B cell (primary cell): ENCODE data around the gene C5.

Experiments
- EZH2 ChIP-seq: IDR thresholded peaks from 2 replicates; pipeline ENCODE4 v1.6.1; 2012; ENCODE audit warnings: borderline replicate concordance, low read depth, mild to moderate bottlenecking, moderate library complexity, low read length; ENCODE audit not compliant: insufficient read depth, poor library complexity, severe bottlenecking
- TF ChIP-seq, protein P1 (sequence below): fragments of 200-600 bp; IDR thresholded peaks from one replicate; pipeline ENCODE4 v1.8.0; 2022; ENCODE audit warnings: antibody characterized with exemption, mild to moderate bottlenecking

DNA sequence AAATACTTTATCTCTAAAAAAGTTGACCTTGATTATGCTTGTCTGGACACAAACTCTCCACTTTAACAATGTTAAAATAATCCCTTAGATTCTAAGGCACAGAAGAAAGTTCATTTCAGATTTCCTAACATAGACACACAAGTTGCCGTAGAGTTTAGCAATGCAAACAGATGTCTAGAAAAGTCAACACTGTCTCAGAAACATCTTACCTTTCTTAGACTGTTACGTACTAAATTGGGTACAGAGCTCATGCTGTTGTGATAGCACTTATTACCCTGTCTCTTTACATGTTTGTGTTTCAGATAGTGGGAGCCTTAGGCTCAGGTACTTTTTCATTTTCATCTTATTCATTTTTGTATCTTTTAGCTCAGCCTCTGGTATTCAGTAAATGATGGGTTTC, 52.0 kb downstream of the C5 start:
- TF ChIP-seq EZH2: no peak
- TF ChIP-seq, protein P1, sequence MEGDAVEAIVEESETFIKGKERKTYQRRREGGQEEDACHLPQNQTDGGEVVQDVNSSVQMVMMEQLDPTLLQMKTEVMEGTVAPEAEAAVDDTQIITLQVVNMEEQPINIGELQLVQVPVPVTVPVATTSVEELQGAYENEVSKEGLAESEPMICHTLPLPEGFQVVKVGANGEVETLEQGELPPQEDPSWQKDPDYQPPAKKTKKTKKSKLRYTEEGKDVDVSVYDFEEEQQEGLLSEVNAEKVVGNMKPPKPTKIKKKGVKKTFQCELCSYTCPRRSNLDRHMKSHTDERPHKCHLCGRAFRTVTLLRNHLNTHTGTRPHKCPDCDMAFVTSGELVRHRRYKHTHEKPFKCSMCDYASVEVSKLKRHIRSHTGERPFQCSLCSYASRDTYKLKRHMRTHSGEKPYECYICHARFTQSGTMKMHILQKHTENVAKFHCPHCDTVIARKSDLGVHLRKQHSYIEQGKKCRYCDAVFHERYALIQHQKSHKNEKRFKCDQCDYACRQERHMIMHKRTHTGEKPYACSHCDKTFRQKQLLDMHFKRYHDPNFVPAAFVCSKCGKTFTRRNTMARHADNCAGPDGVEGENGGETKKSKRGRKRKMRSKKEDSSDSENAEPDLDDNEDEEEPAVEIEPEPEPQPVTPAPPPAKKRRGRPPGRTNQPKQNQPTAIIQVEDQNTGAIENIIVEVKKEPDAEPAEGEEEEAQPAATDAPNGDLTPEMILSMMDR: no peak
